OCI-M2 (cell line): ENCODE measurements around the gene CDH22.

Source experiments
- DNase-seq: peaks from one replicate; lab custom pipeline; 2025; ENCODE audit not compliant: unreplicated experiment; lab: John Stamatoyannopoulos, UW

Gene CDH22

GRCh38 chr20:46152824-46153586 lies 155.3 kb downstream of the CDH22 start:
- DNase-seq, result no peak

DNA sequence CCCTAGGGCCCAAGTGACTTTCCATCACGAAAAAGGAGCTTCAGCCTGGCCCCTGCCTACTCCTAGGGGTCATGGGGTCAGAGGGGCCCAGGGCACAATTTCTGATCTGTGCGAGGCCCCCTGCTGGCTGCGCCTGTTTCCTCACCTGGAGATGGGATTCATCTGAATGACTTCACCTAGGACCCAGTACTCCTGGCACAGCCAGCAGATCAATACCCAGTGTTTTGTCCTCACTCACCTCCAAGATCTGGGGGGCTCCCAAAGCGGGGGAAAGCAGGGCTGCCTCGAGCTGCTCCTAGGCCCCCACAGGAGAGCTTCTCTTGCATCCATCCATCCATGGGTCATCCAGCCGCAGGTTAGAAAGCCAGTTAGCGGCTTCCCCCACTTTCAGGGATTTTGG lies 156.4 kb downstream of the CDH22 start:
- no peak for DNase-seq

DNA sequence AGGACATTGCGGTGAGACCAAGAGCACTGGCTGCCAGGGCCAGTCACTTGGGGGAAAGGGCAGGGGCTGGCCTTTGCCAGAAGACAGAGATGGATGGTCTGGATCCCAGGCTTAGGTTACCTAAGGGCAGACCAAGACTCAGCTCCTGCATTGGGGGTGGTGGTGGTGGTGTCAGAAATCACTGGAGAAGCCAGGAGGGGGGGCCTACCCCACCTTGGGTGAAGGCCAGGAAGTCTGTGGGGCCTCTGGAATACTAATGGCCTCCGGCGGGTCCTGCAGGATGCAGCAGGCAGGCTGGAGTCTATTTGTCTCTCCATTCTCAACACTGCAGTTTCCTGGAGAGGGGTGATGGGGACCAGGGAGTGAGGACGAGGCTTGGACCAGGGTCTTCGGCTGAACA lies 157.4 kb downstream of the CDH22 start:
- no peak for DNase-seq

- no peak for DNase-seq
Observed at GRCh38 chr20:46148313-46149208, 159.7 kb downstream of the CDH22 start.

DNA sequence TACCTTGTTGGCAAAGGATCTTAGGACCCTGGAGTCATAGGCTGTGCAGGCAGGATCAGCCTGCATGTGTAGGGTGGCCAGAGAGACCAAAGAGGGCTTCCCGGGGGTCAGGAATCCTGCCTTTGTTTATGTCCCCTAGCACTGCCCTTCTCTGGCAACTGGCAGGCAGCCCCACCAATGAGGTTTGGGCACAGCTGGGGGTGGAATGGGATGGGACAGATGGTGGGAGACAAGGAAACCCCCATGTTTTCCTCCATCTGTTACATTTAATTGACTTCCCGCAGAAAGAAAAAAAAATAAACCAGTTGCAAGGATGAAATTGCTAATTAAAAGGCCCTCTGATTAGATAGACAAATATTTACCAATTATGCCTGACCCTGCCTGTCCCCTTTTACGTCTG lies 162.6 kb downstream of the CDH22 start:
- no peak for DNase-seq

- DNase-seq, result no peak
Observed at GRCh38 chr20:46144432-46145025, 163.8 kb downstream of the CDH22 start.

DNA sequence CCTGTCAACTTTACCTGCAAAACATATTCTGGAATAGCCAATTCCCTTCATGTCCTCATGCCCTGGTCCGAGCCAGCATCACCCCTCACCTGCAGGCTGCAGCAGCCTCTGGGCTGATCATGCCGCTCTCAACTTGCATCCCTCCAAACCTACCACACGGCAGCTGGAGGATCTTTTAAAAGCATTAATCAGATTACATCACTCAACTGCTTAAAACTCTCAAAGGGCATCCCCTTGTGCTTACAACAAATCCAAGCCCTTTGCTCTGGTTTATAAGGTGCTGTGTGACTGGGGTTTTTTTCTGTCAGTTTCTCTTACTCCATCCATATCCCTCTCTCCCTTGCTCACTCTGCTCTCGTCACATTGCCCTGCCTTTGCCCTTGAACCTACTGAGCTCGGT lies 166.2 kb downstream of the CDH22 start:
- DNase-seq, result no peak

GRCh38 chr20:46139908-46140482 lies 168.3 kb downstream of the CDH22 start:
- no peak for DNase-seq

- DNase-seq, result no peak
Observed at GRCh38 chr20:46139266-46139889, 168.9 kb downstream of the CDH22 start.

DNA sequence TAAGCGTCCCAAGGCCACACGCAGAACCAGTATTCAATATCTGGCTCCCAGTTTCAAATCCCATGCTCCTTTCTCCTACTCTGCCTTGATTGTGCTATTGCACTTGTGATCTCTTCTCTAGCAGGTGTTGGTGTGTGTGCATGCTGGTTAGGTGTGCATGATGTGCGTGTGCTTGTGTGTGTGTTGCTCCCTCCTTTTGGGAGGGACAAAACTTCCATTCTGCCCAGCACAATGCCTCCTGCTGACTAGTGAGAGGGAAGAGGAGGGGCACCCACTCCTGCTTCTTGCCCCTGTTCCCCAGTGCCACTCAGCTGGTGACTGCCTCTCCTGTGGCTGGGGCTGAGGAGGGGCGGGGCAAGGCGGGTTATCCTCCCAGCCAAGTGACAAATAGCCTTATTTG lies 170.5 kb downstream of the CDH22 start:
- DNase-seq, result no peak

DNA sequence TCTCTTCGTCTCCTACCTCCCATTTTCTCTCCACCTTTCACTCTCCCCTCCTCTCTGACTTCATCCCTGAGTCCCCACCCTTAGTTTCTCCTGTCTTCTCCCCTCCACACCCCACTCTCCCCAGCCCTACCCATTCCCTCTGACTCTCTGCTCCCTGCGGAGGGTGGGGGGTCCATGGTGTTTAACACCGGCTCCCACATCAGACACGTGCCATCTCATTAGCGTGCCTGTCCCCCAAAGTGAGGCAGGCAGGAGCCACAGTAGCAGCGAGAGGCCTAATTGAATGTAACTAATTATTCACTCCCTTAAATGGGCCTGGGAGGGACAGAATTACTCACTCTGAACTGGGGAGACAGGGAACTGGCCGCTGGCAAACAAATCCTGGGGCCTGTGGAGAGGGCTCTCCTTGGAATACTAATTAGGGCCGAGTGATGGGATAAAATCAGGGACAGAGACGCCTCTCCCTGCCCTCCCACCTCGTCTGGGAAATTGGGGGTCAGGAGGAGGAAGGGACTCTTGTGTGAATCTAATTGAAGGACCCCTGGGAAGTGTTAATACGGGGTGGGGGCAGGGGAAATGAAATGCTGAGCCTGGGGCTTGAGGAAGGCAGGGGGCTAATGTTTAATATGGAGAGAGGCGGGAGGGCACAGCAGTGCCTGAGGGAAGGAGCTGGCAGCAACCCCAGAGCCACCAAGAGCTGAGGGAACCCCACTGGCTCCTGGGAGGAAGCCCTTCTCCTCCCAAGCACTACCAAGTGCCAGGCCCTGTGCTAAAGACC lies 172.3 kb downstream of the CDH22 start:
- DNase-seq, result no peak

GRCh38 chr20:46134716-46135115 lies 173.6 kb downstream of the CDH22 start:
- DNase-seq, result no peak

DNA sequence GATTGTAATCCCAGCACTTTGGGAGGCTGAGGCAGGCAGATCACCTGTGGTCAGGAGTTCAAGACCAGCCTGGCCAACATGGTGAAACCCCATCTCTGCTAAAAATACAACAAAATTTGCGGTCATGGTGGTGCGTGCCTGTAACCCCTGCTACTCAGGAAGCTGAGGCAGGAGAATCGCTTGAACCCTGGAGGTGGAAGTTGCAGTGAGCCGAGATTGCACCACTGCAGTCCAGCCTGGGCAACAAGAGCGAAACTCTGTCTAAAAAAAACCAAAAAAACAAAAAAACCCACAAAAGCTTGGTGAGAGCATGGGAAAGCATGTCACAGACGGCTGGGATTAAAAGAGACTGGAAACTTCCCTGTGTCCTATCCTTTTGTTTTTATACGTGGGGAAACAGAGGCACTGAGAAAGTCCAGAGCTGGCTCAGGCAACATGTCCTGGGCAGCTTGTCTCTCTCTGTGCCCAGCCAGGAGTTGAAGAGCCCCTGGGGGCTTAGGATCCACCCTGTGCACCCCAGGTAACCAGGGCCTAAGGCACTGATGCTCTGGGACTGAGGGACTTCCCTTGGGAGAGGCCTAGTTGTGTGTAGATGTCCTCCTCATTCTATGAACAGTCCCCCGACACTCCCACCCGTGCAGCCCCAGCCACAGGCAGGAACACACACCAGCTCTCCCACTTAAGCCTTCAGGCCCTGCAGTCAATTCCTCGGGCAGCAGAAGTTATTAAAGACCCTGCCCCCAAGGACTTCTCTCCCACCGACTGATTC lies 174.2 kb downstream of the CDH22 start:
- no peak for DNase-seq

GRCh38 chr20:46132705-46133120 lies 175.6 kb downstream of the CDH22 start:
- DNase-seq, result peak; percentile 22

GRCh38 chr20:46131396-46131795 lies 176.9 kb downstream of the CDH22 start:
- DNase-seq, result no peak

DNA sequence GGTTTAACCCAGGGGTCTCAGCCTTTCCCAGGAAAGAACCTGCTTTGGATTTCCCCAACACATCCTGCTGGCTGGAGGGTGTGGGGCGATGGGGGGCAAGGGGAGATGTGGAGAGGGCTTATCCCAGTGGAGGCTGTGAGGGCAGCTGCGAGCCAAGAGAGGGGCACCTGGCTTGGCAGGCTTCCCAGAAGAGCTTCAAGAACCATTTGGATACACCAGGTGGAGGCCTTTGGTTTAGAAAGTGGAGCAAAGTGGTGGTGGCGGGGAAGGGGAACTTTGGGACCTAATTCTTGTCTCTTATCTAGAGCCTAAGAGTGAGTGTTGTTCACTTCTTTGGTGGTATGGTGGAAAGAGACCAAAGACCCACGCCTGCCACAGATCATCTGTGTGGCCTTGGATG lies 177.8 kb downstream of the CDH22 start:
- DNase-seq, result no peak

DNA sequence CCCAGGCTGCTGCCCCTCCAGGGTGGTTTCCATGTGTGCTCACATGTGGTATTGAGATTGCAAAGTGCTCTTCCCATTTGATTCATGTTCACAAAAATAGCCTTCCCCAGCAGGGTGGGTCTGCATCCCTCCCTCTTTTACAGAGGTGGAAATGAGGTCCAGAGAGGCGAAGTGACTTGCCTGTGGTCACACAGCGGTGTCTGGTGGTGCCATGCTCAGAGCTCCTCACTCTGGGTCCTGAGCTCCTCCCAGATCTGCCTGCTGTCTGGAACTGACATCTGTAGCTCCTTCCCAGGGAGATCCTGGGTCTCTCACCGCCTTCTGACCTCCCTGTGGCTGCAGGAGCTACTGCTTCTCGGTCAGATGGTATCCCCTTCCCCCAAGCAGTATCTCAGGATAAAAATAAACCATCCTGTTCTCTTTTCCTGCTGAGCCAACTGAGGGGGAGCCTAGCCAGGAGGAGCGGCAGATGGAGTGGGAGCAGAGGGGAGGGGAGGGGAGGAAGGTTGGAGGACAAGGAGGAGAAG lies 178.3 kb downstream of the CDH22 start:
- no peak for DNase-seq

- DNase-seq, result no peak
Observed at GRCh38 chr20:46128310-46129151, 179.8 kb downstream of the CDH22 start.
